D721Med (cell line): Measurements from ENCODE around the gene SYNCRIP.

Source experiments
- DNase-seq: peaks from one replicate; pipeline ENCODE4 v3.0.0; 2011; ENCODE audit warnings: low spot score; ENCODE audit not compliant: insufficient read length
- FAIRE-seq: peaks from 2 replicates; lab custom pipeline; 2011; peaks lifted over from hg19 to GRCh38; lab: Jason Lieb, UNC
- CTCF ChIP-seq: IDR thresholded peaks from 2 replicates; pipeline ENCODE4 v1.5.1; 2012; ENCODE audit warnings: mild to moderate bottlenecking, control low read depth; ENCODE audit not compliant: insufficient read depth; ENCODE audit errors: missing control alignments

The SYNCRIP gene

GRCh38 chr6:85580878-85581267 lies 61.8 kb downstream of the SYNCRIP start:
- TF ChIP-seq CTCF, result no peak
- DNase-seq (no peak), FAIRE-seq (no peak)

GRCh38 chr6:85580118-85580877 lies 62.4 kb downstream of the SYNCRIP start:
- DNase-seq (no peak), FAIRE-seq (no peak)
- no peak for TF ChIP-seq CTCF

- no peak for FAIRE-seq
- DNase-seq, result no peak
- no peak for TF ChIP-seq CTCF
Measured at GRCh38 chr6:85579581-85579980, 63.1 kb downstream of the SYNCRIP start.

- FAIRE-seq (no peak), DNase-seq (no peak)
- no peak for TF ChIP-seq CTCF
Measured at GRCh38 chr6:85576476-85576875, 66.2 kb downstream of the SYNCRIP start.

- TF ChIP-seq CTCF, result no peak
- DNase-seq (no peak), FAIRE-seq (peak; percentile 29)
Measured at GRCh38 chr6:85574932-85575598, 67.6 kb downstream of the SYNCRIP start.

GRCh38 chr6:85569323-85569722 lies 73.4 kb downstream of the SYNCRIP start:
- DNase-seq, result no peak
- TF ChIP-seq CTCF, result no peak
- FAIRE-seq, result no peak

- FAIRE-seq (no peak), DNase-seq (no peak)
- no peak for TF ChIP-seq CTCF
Measured at GRCh38 chr6:85568411-85568810, 74.3 kb downstream of the SYNCRIP start.
